Measurements from ENCODE around the gene CSNK2A2. TPM values are rescaled to one million over a fixed set of nuclear protein-coding genes. Genes with fewer than 3 reads are reported as not detected.

The CSNK2A2 gene
- total and polyA plus RNA-seq, 10 of the 15 experiments (the other 5 are each of a cell fraction or from before 2014, with no cell fraction given): 17.4 to 79.1 (median 29.4) TPM

DNA sequence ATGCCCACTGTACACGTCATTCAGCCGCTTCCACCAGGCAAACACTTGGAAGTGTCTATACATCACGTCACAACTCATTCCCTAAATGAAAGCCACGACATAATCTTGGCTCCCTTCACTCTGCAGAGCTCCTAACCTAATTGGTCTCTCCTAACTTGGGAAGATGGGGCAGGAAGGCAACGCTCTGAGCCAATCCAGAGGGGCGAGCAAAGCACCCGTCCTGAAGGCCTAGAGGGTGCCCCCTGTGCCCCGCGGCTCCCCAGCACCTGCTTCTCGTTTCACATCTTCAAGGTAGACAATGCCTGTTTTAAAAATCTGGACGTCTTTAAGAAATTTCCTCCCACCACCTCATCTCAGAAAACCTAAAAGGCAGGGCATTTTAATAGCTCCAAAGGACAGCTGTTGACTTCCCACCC lies 1.0 kb downstream of the CSNK2A2 start (continued):
- TF ChIP-seq BRCA1 (IDR thresholded peaks at IDR 0.05; ENCODE audit: low read depth, low read length) (no peak), MEF2B (IDR thresholded peaks at IDR 0.05; ENCODE audit: partially characterized antibody, poor library complexity, severe bottlenecking) (no peak), DPF2 (IDR thresholded peaks at IDR 0.05) (no peak), ZNF274 (IDR thresholded peaks at IDR 0.05; ENCODE audit: insufficient read depth, insufficient read length) (no peak), MYB (IDR thresholded peaks at IDR 0.05; ENCODE audit: borderline replicate concordance, low read depth, low read length) (no peak), BCLAF1 (IDR thresholded peaks at IDR 0.05) (no peak), CEBPB (IDR thresholded peaks at IDR 0.05; ENCODE audit: borderline replicate concordance in 1 of 2, low read depth in 2 of 2, low read length in 2 of 2) (no peak), JUND (IDR thresholded peaks at IDR 0.05; ENCODE audit: low read depth, low read length) (no peak), NBN (IDR thresholded peaks at IDR 0.05) (no peak)
- TF ChIP-seq, protein P1, sequence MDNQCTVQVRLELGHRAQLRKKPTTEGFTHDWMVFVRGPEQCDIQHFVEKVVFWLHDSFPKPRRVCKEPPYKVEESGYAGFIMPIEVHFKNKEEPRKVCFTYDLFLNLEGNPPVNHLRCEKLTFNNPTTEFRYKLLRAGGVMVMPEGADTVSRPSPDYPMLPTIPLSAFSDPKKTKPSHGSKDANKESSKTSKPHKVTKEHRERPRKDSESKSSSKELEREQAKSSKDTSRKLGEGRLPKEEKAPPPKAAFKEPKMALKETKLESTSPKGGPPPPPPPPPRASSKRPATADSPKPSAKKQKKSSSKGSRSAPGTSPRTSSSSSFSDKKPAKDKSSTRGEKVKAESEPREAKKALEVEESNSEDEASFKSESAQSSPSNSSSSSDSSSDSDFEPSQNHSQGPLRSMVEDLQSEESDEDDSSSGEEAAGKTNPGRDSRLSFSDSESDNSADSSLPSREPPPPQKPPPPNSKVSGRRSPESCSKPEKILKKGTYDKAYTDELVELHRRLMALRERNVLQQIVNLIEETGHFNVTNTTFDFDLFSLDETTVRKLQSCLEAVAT (IDR thresholded peaks at IDR 0.05): no peak
- TF ChIP-seq, protein P2, sequence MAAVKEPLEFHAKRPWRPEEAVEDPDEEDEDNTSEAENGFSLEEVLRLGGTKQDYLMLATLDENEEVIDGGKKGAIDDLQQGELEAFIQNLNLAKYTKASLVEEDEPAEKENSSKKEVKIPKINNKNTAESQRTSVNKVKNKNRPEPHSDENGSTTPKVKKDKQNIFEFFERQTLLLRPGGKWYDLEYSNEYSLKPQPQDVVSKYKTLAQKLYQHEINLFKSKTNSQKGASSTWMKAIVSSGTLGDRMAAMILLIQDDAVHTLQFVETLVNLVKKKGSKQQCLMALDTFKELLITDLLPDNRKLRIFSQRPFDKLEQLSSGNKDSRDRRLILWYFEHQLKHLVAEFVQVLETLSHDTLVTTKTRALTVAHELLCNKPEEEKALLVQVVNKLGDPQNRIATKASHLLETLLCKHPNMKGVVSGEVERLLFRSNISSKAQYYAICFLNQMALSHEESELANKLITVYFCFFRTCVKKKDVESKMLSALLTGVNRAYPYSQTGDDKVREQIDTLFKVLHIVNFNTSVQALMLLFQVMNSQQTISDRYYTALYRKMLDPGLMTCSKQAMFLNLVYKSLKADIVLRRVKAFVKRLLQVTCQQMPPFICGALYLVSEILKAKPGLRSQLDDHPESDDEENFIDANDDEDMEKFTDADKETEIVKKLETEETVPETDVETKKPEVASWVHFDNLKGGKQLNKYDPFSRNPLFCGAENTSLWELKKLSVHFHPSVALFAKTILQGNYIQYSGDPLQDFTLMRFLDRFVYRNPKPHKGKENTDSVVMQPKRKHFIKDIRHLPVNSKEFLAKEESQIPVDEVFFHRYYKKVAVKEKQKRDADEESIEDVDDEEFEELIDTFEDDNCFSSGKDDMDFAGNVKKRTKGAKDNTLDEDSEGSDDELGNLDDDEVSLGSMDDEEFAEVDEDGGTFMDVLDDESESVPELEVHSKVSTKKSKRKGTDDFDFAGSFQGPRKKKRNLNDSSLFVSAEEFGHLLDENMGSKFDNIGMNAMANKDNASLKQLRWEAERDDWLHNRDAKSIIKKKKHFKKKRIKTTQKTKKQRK (IDR thresholded peaks at IDR 0.05; ENCODE audit: low read depth, low read length): no peak

Measured in GM12878 (cell line).